Tibial artery (tissue), 4 donors: ENCODE data around the gene IL4I1.
A peak's percentile ranks its signal among the peaks of the same experiment; 100 is the strongest.

Experiments
- DNase-seq, 2 donors: peaks; one replicate each; pipeline ENCODE4 v3.0.0-alpha.2; 2019
- H3K27ac ChIP-seq, 2 donors: fragments of 200-600 bp; sonication (generic) in 1 of 2; 1 replicate in 1 of 2; 2 replicates in 1 of 2; pipeline ENCODE4 v1.5.1; 2018 to 2019; ENCODE audit warnings: mild to moderate bottlenecking in 1 of 2
- H3K27me3 ChIP-seq, 2 donors: fragments of 200-600 bp; sonication (generic) in 1 of 2; one replicate each; pipeline versions ENCODE4 v1.5.1 to v1.6.0; 2016 to 2019
- H3K36me3 ChIP-seq, 3 donors: fragments of 200-600 bp; sonication (generic) in 2 of 3; one replicate each; pipeline ENCODE4 v1.5.1; 2016 to 2019; ENCODE audit warnings: mild to moderate bottlenecking in 2 of 3
- H3K4me1 ChIP-seq, 4 donors: fragments of 200-600 bp; sonication (generic) in 2 of 4; 1 replicate in 3 of 4; 2 replicates in 1 of 4; pipeline ENCODE4 v1.5.1; 2016 to 2019
- H3K4me3 ChIP-seq, 2 donors: fragments of 200-600 bp; sonication (generic) in 1 of 2; 1 replicate in 1 of 2; 2 replicates in 1 of 2; pipeline ENCODE4 v1.5.1; 2018 to 2019; ENCODE audit warnings: mild to moderate bottlenecking in 2 of 2
- H3K9me3 ChIP-seq, 3 donors: fragments of 200-600 bp; sonication (generic) in 1 of 3; one replicate each; pipeline ENCODE4 v1.5.1; 2016 to 2019
- CTCF ChIP-seq, 2 experiments: fragments of 200-600 bp in 1 of 2; fragments of 450-650 bp in 1 of 2; IDR thresholded peaks; one replicate each; pipeline ENCODE4 v1.5.1; 2017 to 2019; ENCODE audit warnings: antibody characterized with exemption in 2 of 2, mild to moderate bottlenecking in 1 of 2, moderate library complexity in 1 of 2
- intact Hi-C: fragments of 100-400 bp; cut with DNase I; formaldehyde crosslinking; loops from one replicate; pipeline ENCODE4 v1.15.0; 2023; ENCODE audit warnings: low total_unique reads

Gene IL4I1

GRCh38 chr19:49861541-49862378 is 34.9 kb downstream of the IL4I1 start:
- DNase-seq: no peak

GRCh38 chr19:49861107-49861506 is 35.6 kb downstream of the IL4I1 start:
- H3K27ac ChIP-seq: peak overlapping the region; percentile 26 to 41
- no peak overlapping the region for H3K4me3 ChIP-seq
- no peak for DNase-seq

More at GRCh38 chr19:49861541-49862378, 34.9 kb downstream of the IL4I1 start:
- Histone ChIP-seq H3K4me3 (no peak overlapping the region), H3K27ac (peak overlapping the region in 1 of 2 donors; percentile 41), H3K4me1 (peaks cover 0 to 23% (median 20%) of the 10 kb centered on the region in 4 donors), H3K27me3 (no peaks in the 10 kb centered on the region), H3K36me3 (peaks cover 21 to 83% (median 66%) of the 10 kb centered on the region in 3 donors), H3K9me3 (no peaks in the 10 kb centered on the region)
- TF ChIP-seq CTCF (IDR thresholded peaks at IDR 0.05): no peak
- intact Hi-C loops: loop anchor here (10.0 kb wide), 1 partner anchor 97 kb away; the partner anchor contains the start of genes AP2A1 and TSKS

GRCh38 chr19:49860336-49861102 is 36.2 kb downstream of the IL4I1 start:
- Histone ChIP-seq H3K4me3 (no peak overlapping the region), H3K27ac (peak overlapping the region; percentile 26 to 41), H3K27me3 (no peaks in the 10 kb centered on the region), H3K36me3 (peaks cover 28 to 96% (median 78%) of the 10 kb centered on the region in 3 donors), H3K4me1 (peaks cover 0 to 11% (median 8%) of the 10 kb centered on the region in 4 donors), H3K9me3 (no peaks in the 10 kb centered on the region)
- intact Hi-C loops: loop anchor here (10.0 kb wide), 1 partner anchor 96 kb away; the partner anchor contains the start of genes AP2A1 and TSKS
- no peak for TF ChIP-seq CTCF (IDR thresholded peaks at IDR 0.05)
- DNase-seq: peak in 1 of 2 donors; percentile 16

More at GRCh38 chr19:49861107-49861506, 35.6 kb downstream of the IL4I1 start:
- Histone ChIP-seq H3K36me3 (peaks cover 28 to 90% (median 72%) of the 10 kb centered on the region in 3 donors), H3K9me3 (no peaks in the 10 kb centered on the region), H3K27me3 (no peaks in the 10 kb centered on the region), H3K4me1 (peaks cover 0 to 17% (median 14%) of the 10 kb centered on the region in 4 donors)
- TF ChIP-seq CTCF (IDR thresholded peaks at IDR 0.05): no peak
- intact Hi-C loops: loop anchor here (10.0 kb wide), 1 partner anchor 96 kb away; the partner anchor contains the start of genes AP2A1 and TSKS

- Histone ChIP-seq H3K4me1 (peaks cover 0 to 7% (median 2%) of the 10 kb centered on the region in 4 donors), H3K9me3 (no peaks in the 10 kb centered on the region), H3K27ac (no peak overlapping the region), H3K4me3 (no peak overlapping the region), H3K36me3 (peaks cover 34 to 100% (median 85%) of the 10 kb centered on the region in 3 donors), H3K27me3 (no peaks in the 10 kb centered on the region)
- DNase-seq: no peak
- TF ChIP-seq CTCF (IDR thresholded peaks at IDR 0.05): no peak
- intact Hi-C loops: loop anchor here (10.0 kb wide), 1 partner anchor 95 kb away; the partner anchor contains the start of genes AP2A1 and TSKS
Observed at GRCh38 chr19:49859682-49860335, 36.9 kb downstream of the IL4I1 start.
